Thyroid gland (tissue), 4 donors: Measurements from ENCODE around the gene NTNG1.

Experiments used
- POLR2A ChIP-seq, 2 donors: fragments of 450-650 bp; IDR thresholded peaks; one replicate each; pipeline ENCODE4 v1.6.1; 2017; ENCODE audit warnings: antibody characterized with exemption in 2 of 2, mild to moderate bottlenecking in 2 of 2, moderate library complexity in 1 of 2
- TF ChIP-seq, protein P1 (sequence below), 6 experiments: fragments of 200-600 bp in 3 of 6; fragments of 450-650 bp in 3 of 6; sonication (generic) in 3 of 6; IDR thresholded peaks; one replicate each; pipeline ENCODE4 v1.5.1; 2016 to 2019; ENCODE audit warnings: antibody characterized with exemption in 6 of 6, mild to moderate bottlenecking in 2 of 6, inconsistent platforms in 1 of 6, moderate library complexity in 1 of 6

- TF ChIP-seq, protein P1, sequence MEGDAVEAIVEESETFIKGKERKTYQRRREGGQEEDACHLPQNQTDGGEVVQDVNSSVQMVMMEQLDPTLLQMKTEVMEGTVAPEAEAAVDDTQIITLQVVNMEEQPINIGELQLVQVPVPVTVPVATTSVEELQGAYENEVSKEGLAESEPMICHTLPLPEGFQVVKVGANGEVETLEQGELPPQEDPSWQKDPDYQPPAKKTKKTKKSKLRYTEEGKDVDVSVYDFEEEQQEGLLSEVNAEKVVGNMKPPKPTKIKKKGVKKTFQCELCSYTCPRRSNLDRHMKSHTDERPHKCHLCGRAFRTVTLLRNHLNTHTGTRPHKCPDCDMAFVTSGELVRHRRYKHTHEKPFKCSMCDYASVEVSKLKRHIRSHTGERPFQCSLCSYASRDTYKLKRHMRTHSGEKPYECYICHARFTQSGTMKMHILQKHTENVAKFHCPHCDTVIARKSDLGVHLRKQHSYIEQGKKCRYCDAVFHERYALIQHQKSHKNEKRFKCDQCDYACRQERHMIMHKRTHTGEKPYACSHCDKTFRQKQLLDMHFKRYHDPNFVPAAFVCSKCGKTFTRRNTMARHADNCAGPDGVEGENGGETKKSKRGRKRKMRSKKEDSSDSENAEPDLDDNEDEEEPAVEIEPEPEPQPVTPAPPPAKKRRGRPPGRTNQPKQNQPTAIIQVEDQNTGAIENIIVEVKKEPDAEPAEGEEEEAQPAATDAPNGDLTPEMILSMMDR (IDR thresholded peaks at IDR 0.05): no peak
- TF ChIP-seq POLR2A (IDR thresholded peaks at IDR 0.05): no peak
Measured at GRCh38 chr1:107496002-107496401, 355.2 kb downstream of the NTNG1 start.
